Measurements from ENCODE around the gene DRG2.

DRG2 gene

GRCh38 chr17:18142417-18142816, 54.7 kb downstream of the DRG2 start:
- no peak for DNase-seq (ENCODE audit: low spot score)

DNA sequence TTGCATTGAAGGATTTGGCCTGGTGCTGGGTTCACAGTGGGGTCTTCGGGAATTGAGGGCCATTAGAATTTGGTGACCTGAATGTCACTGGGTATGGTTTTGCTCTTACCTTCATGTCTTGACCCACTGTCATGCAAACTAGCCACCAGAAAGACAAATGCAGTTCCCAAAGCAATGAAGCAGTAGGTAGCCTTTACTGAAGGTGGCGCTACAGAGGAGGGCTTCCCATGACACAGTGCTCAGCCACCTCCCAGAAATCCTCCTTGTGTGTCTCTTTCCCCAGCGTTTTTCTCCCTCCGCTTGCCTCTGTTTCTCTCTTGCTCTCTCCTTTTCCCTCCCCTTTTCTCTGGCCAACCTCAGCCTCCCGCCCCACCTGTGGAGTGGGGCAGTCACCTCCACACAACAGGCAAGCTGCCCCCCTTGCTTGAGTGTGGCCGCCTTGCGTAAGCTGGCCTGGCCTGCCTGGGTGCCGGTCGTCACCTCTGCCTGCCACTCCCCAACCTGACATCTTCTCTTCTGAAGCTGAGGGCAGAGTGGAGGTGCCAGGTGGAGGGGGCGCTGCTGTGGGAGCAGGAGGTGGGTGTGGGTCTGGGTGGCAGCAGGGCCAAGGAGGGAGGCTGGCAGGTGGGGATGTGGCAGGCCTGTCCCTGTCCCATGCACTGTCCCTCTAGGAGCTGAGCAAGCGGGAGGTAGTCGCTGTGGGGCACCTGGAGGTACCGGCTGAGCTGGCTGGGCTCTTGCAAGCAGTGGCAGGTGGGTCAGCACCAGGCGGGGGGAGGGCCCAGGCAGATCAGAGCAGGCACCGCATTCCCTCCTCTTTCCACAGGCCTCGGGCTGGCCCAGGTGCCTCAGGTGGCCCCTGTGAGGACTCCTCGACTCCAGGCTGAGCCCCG, 55.5 kb downstream of the DRG2 start:
- DNase-seq (ENCODE audit: low spot score) = no peak

- no peak for DNase-seq (ENCODE audit: low spot score)
Measured at GRCh38 chr17:18144261-18144660, 56.5 kb downstream of the DRG2 start.

DNA sequence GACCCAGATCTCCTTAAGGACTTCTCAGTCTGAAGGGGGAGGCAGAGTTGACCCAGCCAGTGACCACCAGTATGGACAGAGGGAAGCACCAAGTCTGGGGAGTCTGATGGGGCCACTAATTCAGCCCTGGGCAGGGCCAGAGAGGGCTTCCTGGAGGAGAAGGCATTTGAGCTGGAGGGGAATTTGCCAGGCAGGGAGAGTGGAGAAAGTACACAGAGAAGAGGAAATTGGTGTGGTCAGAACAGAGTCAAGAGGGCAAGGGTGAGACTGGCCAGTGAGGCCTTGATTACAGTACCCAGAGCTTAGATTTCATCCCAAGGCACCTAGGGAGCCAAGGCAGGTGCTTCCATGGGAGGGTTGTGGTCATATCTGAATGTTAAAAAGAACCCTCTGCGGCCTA, 57.1 kb downstream of the DRG2 start:
- DNase-seq (ENCODE audit: low spot score) = no peak

GRCh38 chr17:18145811-18146210, 58.1 kb downstream of the DRG2 start:
- no peak for DNase-seq (ENCODE audit: low spot score)

DNA sequence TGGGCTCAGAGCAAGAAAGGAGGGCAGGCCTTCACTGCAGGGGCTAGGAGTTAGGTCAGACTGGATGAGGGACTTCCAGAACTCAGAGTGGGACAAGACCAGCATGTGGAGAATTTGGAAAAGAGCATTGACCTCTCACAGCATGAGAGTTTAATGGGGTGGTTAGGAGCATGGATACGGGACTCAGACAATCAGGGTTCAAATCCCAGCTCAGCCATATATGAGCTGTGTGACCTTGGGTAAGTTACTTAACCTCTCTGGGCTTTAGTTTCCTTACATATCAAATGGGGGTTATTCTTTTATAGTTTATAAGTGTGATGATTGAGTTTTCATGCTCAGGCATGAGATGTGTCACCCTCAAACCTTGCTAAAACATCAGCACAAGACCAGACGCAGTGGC, 58.5 kb downstream of the DRG2 start:
- DNase-seq (ENCODE audit: low spot score) = no peak

DNA sequence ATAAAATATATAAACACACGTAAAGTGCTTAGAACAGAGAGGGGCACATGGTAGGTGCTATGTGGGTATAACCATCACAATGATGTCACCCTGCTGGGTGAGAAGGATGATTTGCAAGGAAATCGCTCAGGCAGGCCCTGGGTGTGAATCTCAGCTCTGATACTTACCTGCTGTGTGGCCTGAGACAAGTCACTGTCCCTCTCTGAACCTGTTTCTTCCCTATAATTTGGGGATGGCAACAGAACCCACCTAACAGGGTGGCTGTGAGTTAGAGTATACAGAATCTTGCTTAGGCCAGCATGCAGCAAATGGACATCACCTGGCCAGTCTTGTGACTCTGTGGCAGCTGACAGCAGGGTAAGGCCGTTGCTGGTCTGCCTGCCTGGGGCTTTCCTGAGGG, 59.2 kb downstream of the DRG2 start:
- no peak for DNase-seq (ENCODE audit: low spot score)

GRCh38 chr17:18148586-18148985, 60.8 kb downstream of the DRG2 start:
- no peak for DNase-seq (ENCODE audit: low spot score)

GRCh38 chr17:18151290-18151689, 63.5 kb downstream of the DRG2 start:
- DNase-seq (ENCODE audit: low spot score) = no peak

GRCh38 chr17:18155179-18155578, 67.4 kb downstream of the DRG2 start:
- DNase-seq (ENCODE audit: low spot score) = no peak

DNA sequence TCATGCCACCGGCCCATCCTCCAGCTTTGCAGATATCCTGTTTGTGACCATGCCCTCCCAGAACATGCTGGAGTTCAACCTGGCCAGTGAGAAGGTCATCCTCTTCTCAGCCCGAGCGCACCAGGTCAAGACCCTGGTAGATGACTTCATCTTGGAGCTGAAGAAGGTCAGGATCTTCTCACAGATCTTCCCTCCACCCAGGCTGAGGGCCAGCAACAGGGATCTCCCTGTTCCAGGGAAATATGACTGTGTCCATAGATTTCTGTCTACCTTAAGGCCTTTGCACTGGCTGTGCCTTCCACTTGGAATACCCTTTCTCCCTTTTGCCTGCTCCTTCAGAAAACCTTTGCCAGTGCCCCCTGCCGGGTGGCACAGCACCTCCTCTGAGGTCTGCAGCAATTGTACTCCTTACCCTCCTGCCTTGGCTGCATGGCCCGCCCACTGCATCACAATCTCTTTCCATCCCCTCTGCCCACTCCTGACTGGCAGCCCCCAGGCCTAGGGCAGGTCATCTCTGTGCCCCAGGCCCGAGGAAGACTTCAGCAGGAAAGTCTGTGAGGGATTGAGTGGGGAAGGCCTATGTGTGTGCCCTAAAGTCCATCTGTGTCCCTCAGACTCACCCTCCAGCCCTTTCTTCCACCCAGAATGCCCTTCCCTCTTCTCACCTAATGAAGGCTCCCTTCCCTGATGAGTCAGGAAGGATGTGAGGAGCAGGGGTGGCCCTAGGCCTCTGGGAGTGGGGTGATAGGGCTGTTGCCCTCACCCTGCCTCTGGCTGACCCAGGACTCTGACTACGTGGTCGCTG, 68.6 kb downstream of the DRG2 start:
- DNase-seq (ENCODE audit: low spot score) = no peak

DNA sequence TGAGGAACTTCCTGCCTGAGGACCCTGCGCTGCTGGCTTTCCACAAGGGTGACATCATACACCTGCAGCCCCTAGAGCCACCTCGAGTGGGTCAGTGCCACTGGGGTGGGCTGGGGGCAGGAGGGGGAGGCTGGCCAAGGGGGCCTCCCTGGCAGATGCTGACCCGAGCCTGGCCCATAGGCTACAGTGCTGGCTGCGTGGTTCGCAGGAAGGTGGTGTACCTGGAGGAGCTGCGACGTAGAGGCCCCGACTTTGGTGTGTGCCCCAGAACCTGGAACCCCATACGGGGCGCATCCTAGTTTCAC, 69.2 kb downstream of the DRG2 start:
- no peak for DNase-seq (ENCODE audit: low spot score)
